GM18867 (cell line): Measurements from ENCODE around the gene ZNF609.
"Not testable (repeated sequence)": the region's sequence is repeated elsewhere in the genome, so short reads cannot be mapped to it uniquely, and the experiment has no call there.

Experiments used
- ATAC-seq: cut with Tn5 transposase; IDR thresholded peaks from one replicate; pipeline ENCODE4 v1.9.1; 2021; ENCODE audit warnings: mild to moderate bottlenecking, moderate library complexity; ENCODE audit not compliant: unreplicated experiment

ZNF609 gene

GRCh38 chr15:64456634-64457108, 3.7 kb upstream of the ZNF609 start:
- no peak for ATAC-seq

GRCh38 chr15:64459066-64459781, 1.2 kb upstream of the ZNF609 start:
- ATAC-seq = no peak

- ATAC-seq = no peak
These were observed 644 bp downstream of the ZNF609 start for GRCh38 chr15:64460724-64461720.

- no peak for ATAC-seq
These were observed 1.4 kb downstream of the ZNF609 start for GRCh38 chr15:64461721-64462162.

- no peak for ATAC-seq
These were observed 2.1 kb downstream of the ZNF609 start for GRCh38 chr15:64462492-64462891.

- ATAC-seq = no peak
These were observed 4.1 kb downstream of the ZNF609 start for GRCh38 chr15:64464276-64465005.

GRCh38 chr15:64466408-64467141, 6.2 kb downstream of the ZNF609 start:
- no peak for ATAC-seq

- no peak for ATAC-seq
These were observed 11.8 kb downstream of the ZNF609 start for GRCh38 chr15:64472161-64472560.

GRCh38 chr15:64474846-64475245, 14.5 kb downstream of the ZNF609 start:
- ATAC-seq = no peak

GRCh38 chr15:64476550-64476949, 16.2 kb downstream of the ZNF609 start:
- no peak for ATAC-seq

- no peak for ATAC-seq
These were observed 18.5 kb downstream of the ZNF609 start for GRCh38 chr15:64478863-64479262.

- no peak for ATAC-seq
These were observed 20.5 kb downstream of the ZNF609 start for GRCh38 chr15:64480891-64481290.

- no peak for ATAC-seq
These were observed 23.4 kb downstream of the ZNF609 start for GRCh38 chr15:64483749-64484148.

GRCh38 chr15:64485796-64486195, 25.4 kb downstream of the ZNF609 start:
- ATAC-seq = no peak

- no peak for ATAC-seq
These were observed 30.4 kb downstream of the ZNF609 start for GRCh38 chr15:64490598-64491259.

GRCh38 chr15:64493641-64494040, 33.3 kb downstream of the ZNF609 start:
- ATAC-seq = no peak

GRCh38 chr15:64495968-64496367, 35.6 kb downstream of the ZNF609 start:
- ATAC-seq = not testable (repeated sequence)

- ATAC-seq = no peak
These were observed 40.5 kb downstream of the ZNF609 start for GRCh38 chr15:64500695-64501395.

- no peak for ATAC-seq
These were observed 41.0 kb downstream of the ZNF609 start for GRCh38 chr15:64501396-64501715.
